HCEC 1CT (cell line): ENCODE measurements around the gene PRPF38A.

Source experiments
- DNase-seq: peaks from one replicate; pipeline ENCODE4 v3.0.0-alpha.2; 2017

Gene PRPF38A

DNA sequence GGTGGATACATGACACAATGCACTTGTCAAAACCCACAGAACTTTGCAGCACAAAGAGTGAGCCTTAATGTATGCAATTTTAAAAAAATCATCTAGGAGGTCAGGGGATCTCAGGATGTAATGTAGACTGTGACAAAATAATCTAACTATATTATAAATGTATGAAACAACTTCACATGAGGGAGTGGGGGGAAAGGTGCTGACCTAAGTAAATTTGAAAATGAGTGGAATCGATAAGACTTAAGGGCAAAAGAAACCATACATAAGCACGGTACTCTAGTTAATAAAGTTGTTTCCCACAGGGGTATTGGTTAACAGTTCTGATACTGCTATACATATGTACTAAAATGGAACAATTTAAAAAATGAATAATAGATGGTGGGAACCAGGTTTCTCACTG, 64.7 kb downstream of the PRPF38A start:
- DNase-seq, result no peak
